ENCODE data around the gene ARID3B. TPM values are rescaled to one million over a fixed set of nuclear protein-coding genes. Genes with fewer than 3 reads are reported as not detected.
"Not testable (repeated sequence)": the region's sequence is repeated elsewhere in the genome, so short reads cannot be mapped to it uniquely, and the experiment has no call there.

Gene ARID3B
- total and polyA plus RNA-seq, 5 donors from 2014 or later = 9.7 to 63.5 (median 11.1) TPM

GRCh38 chr15:74537736-74538135 is 3.3 kb upstream of the ARID3B start:
- Histone ChIP-seq H3K4me3 (ENCODE audit: low read depth, low read length) (no peak overlapping the region), H3K36me3 (ENCODE audit: control insufficient read depth, insufficient read depth, low read length) (no peaks in the 10 kb centered on the region), H3K27me3 (ENCODE audit: control insufficient read depth, insufficient read depth, low read length) (no peaks in the 10 kb centered on the region), H3K4me1 (ENCODE audit: control insufficient read depth, insufficient read depth, low read length, poor library complexity, severe bottlenecking) (peaks cover 24% of the 10 kb centered on the region), H3K27ac (ENCODE audit: insufficient read depth, low read length, poor library complexity, severe bottlenecking) (no peak overlapping the region), H3K9me3 (ENCODE audit: control insufficient read depth in 2 of 2, low read length in 2 of 2) (no peaks in the 10 kb centered on the region)
- peak overlapping the region in 2 of 4 donors; percentile 34 to 92 for H3K4me3 Mint-ChIP-seq
- H3K9me3 Mint-ChIP-seq = no peaks in the 10 kb centered on the region
- ATAC-seq (ENCODE audit: low read depth in 2 of 2) = no peak
- H3K27me3 Mint-ChIP-seq = peaks cover 5% of the 10 kb centered on the region
- peaks cover 15 to 26% (median 21%) of the 10 kb centered on the region in 4 donors for H3K4me1 Mint-ChIP-seq
- H3K27ac Mint-ChIP-seq = no peak overlapping the region
- no peak for DNase-seq
- H3K36me3 Mint-ChIP-seq = no peaks in the 10 kb centered on the region

GRCh38 chr15:74539521-74539920 is 1.5 kb upstream of the ARID3B start:
- not testable (repeated sequence) for H3K27me3 Mint-ChIP-seq; H3K36me3 Mint-ChIP-seq; H3K9me3 ChIP-seq (ENCODE audit: control insufficient read depth in 2 of 2, low read length in 2 of 2); DNase-seq; ATAC-seq (ENCODE audit: low read depth in 2 of 2); H3K27ac ChIP-seq (ENCODE audit: insufficient read depth, low read length, poor library complexity, severe bottlenecking); H3K9me3 Mint-ChIP-seq; H3K36me3 ChIP-seq (ENCODE audit: control insufficient read depth, insufficient read depth, low read length); H3K4me3 ChIP-seq (ENCODE audit: low read depth, low read length); H3K27me3 ChIP-seq (ENCODE audit: control insufficient read depth, insufficient read depth, low read length)
- peaks cover 37% of the 10 kb centered on the region for H3K4me1 ChIP-seq (ENCODE audit: control insufficient read depth, insufficient read depth, low read length, poor library complexity, severe bottlenecking)
- Mint-ChIP-seq H3K27ac (peak overlapping the region in 2 of 3 donors; percentile 43 to 95), H3K4me1 (peaks cover 25 to 43% (median 32%) of the 10 kb centered on the region in 4 donors), H3K4me3 (peak overlapping the region; percentile 62 to 96 (median 88))

- Histone ChIP-seq H3K36me3 (ENCODE audit: control insufficient read depth, insufficient read depth, low read length) (peaks cover 5% of the 10 kb centered on the region), H3K9me3 (ENCODE audit: control insufficient read depth in 2 of 2, low read length in 2 of 2) (no peaks in the 10 kb centered on the region), H3K4me1 (ENCODE audit: control insufficient read depth, insufficient read depth, low read length, poor library complexity, severe bottlenecking) (peaks cover 40% of the 10 kb centered on the region), H3K27me3 (ENCODE audit: control insufficient read depth, insufficient read depth, low read length) (no peaks in the 10 kb centered on the region), H3K27ac (ENCODE audit: insufficient read depth, low read length, poor library complexity, severe bottlenecking) (peak overlapping the region; percentile 86), H3K4me3 (ENCODE audit: low read depth, low read length) (peak overlapping the region; percentile 99)
- Mint-ChIP-seq H3K9me3 (no peaks in the 10 kb centered on the region), H3K4me3 (peak overlapping the region; percentile 93 to 96 (median 94)), H3K4me1 (peaks cover 28 to 50% (median 37%) of the 10 kb centered on the region in 4 donors), H3K36me3 (no peaks in the 10 kb centered on the region), H3K27me3 (peaks cover 5% of the 10 kb centered on the region), H3K27ac (peak overlapping the region; percentile 50 to 95 (median 94))
- DNase-seq (no peak), ATAC-seq (ENCODE audit: low read depth in 2 of 2) (no peak)
Observed at GRCh38 chr15:74540161-74540760, 759 bp upstream of the ARID3B start.

- Mint-ChIP-seq H3K4me1 (peaks cover 39 to 64% (median 48%) of the 10 kb centered on the region in 4 donors), H3K9me3 (no peaks in the 10 kb centered on the region), H3K27me3 (peaks cover 5% of the 10 kb centered on the region), H3K27ac (peak overlapping the region; percentile 89 to 95 (median 94)), H3K36me3 (no peaks in the 10 kb centered on the region), H3K4me3 (peak overlapping the region; percentile 91 to 95 (median 93))
- no peaks in the 10 kb centered on the region for H3K9me3 ChIP-seq (ENCODE audit: control insufficient read depth in 2 of 2, low read length in 2 of 2)
- peaks cover 7% of the 10 kb centered on the region for H3K36me3 ChIP-seq (ENCODE audit: control insufficient read depth, insufficient read depth, low read length)
- H3K27ac ChIP-seq (ENCODE audit: insufficient read depth, low read length, poor library complexity, severe bottlenecking) = peak overlapping the region; percentile 86
- ATAC-seq (ENCODE audit: low read depth in 2 of 2) (peak; percentile 51 to 54), DNase-seq (peak; percentile 49 to 89 (median 61))
- H3K4me3 ChIP-seq (ENCODE audit: low read depth, low read length) = peak overlapping the region; percentile 89
- no peaks in the 10 kb centered on the region for H3K27me3 ChIP-seq (ENCODE audit: control insufficient read depth, insufficient read depth, low read length)
- H3K4me1 ChIP-seq (ENCODE audit: control insufficient read depth, insufficient read depth, low read length, poor library complexity, severe bottlenecking) = peaks cover 54% of the 10 kb centered on the region
Observed at GRCh38 chr15:74541494-74542165, 610 bp downstream of the ARID3B start.

DNA sequence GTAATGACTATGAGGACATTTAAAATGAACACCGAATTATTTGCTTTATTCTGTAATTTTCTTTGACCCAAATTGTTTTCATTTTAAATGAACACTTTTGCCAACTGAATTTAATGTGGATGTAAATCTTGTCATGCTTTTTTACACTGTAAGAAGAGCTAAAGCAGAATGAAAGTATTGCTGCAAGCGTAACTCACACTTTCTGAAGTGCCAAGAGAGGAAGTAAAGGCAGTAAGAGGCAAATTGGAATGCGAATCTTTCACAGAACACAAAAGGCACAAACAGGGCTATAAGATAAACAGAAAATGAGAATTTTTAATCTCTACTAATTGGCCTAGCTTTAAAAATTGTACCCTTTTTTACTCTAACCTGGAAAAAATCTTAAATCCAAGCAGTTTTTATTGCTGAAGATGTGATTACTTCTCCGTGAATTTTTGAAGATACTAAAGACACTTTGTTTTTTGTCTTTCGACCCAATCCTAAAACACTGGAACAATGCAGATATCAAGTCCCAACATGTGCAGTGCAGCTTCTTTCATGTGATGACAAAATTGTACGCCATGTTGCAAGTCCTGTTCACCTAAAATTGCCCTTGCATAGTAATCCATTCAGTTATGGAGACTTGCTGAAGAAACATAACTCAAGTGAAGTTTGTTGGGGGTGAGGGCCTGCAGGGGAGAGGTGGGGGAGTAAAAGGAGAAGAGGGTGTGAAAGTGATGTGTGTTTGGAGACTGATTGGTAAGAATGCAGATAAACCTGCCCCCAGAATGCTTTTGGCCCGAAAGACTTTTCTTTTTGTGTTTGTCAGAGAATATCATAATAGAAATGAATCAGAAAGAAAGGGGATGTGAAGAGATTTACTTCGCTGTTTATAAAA is 1.4 kb downstream of the ARID3B start:
- Histone ChIP-seq H3K4me3 (ENCODE audit: low read depth, low read length) (peak overlapping the region; percentile 89), H3K27ac (ENCODE audit: insufficient read depth, low read length, poor library complexity, severe bottlenecking) (peak overlapping the region; percentile 86), H3K4me1 (ENCODE audit: control insufficient read depth, insufficient read depth, low read length, poor library complexity, severe bottlenecking) (peaks cover 56% of the 10 kb centered on the region), H3K9me3 (ENCODE audit: control insufficient read depth in 2 of 2, low read length in 2 of 2) (no peaks in the 10 kb centered on the region), H3K27me3 (ENCODE audit: control insufficient read depth, insufficient read depth, low read length) (no peaks in the 10 kb centered on the region), H3K36me3 (ENCODE audit: control insufficient read depth, insufficient read depth, low read length) (peaks cover 7% of the 10 kb centered on the region)
- Mint-ChIP-seq H3K36me3 (no peaks in the 10 kb centered on the region), H3K27me3 (peaks cover 5% of the 10 kb centered on the region), H3K27ac (peak overlapping the region; percentile 89 to 95 (median 94)), H3K4me3 (peak overlapping the region; percentile 91 to 95 (median 93)), H3K4me1 (peaks cover 39 to 70% (median 49%) of the 10 kb centered on the region in 4 donors), H3K9me3 (no peaks in the 10 kb centered on the region)
- ATAC-seq (ENCODE audit: low read depth in 2 of 2) (no peak), DNase-seq (no peak)

GRCh38 chr15:74543043-74543422 is 2.0 kb downstream of the ARID3B start:
- H3K27ac ChIP-seq (ENCODE audit: insufficient read depth, low read length, poor library complexity, severe bottlenecking) = peak overlapping the region; percentile 86
- ATAC-seq (ENCODE audit: low read depth in 2 of 2) = no peak
- peaks cover 5% of the 10 kb centered on the region for H3K27me3 Mint-ChIP-seq
- H3K9me3 ChIP-seq (ENCODE audit: control insufficient read depth in 2 of 2, low read length in 2 of 2) = no peaks in the 10 kb centered on the region
- no peaks in the 10 kb centered on the region for H3K27me3 ChIP-seq (ENCODE audit: control insufficient read depth, insufficient read depth, low read length)
- H3K4me1 Mint-ChIP-seq = peaks cover 35 to 76% (median 49%) of the 10 kb centered on the region in 4 donors
- peak overlapping the region; percentile 91 to 95 (median 93) for H3K4me3 Mint-ChIP-seq
- H3K4me1 ChIP-seq (ENCODE audit: control insufficient read depth, insufficient read depth, low read length, poor library complexity, severe bottlenecking) = peaks cover 62% of the 10 kb centered on the region
- peak overlapping the region; percentile 89 for H3K4me3 ChIP-seq (ENCODE audit: low read depth, low read length)
- peaks cover 5% of the 10 kb centered on the region for H3K36me3 Mint-ChIP-seq
- H3K9me3 Mint-ChIP-seq = no peaks in the 10 kb centered on the region
- DNase-seq = no peak
- peaks cover 9% of the 10 kb centered on the region for H3K36me3 ChIP-seq (ENCODE audit: control insufficient read depth, insufficient read depth, low read length)
- H3K27ac Mint-ChIP-seq = peak overlapping the region; percentile 87 to 95 (median 92)

- Mint-ChIP-seq H3K27me3 (peaks cover 5% of the 10 kb centered on the region), H3K27ac (peak overlapping the region; percentile 87 to 95 (median 92)), H3K9me3 (no peaks in the 10 kb centered on the region), H3K4me3 (peak overlapping the region; percentile 91 to 95 (median 93)), H3K36me3 (peaks cover 9% of the 10 kb centered on the region), H3K4me1 (peaks cover 33 to 82% (median 52%) of the 10 kb centered on the region in 4 donors)
- ATAC-seq (ENCODE audit: low read depth in 2 of 2) (peak; percentile 28 to 34), DNase-seq (peak; percentile 6 to 81 (median 53))
- Histone ChIP-seq H3K27ac (ENCODE audit: insufficient read depth, low read length, poor library complexity, severe bottlenecking) (peak overlapping the region; percentile 86), H3K27me3 (ENCODE audit: control insufficient read depth, insufficient read depth, low read length) (no peaks in the 10 kb centered on the region), H3K36me3 (ENCODE audit: control insufficient read depth, insufficient read depth, low read length) (peaks cover 14% of the 10 kb centered on the region), H3K4me1 (ENCODE audit: control insufficient read depth, insufficient read depth, low read length, poor library complexity, severe bottlenecking) (peaks cover 67% of the 10 kb centered on the region), H3K9me3 (ENCODE audit: control insufficient read depth in 2 of 2, low read length in 2 of 2) (no peaks in the 10 kb centered on the region), H3K4me3 (ENCODE audit: low read depth, low read length) (peak overlapping the region; percentile 89)
Observed at GRCh38 chr15:74543583-74543982, 2.6 kb downstream of the ARID3B start.

Measured in CD4-positive, CD25-positive, alpha-beta regulatory T cell (primary cell).